ENCODE results near the gene TMEM92.
"Not testable (repeated sequence)": the region's sequence is repeated elsewhere in the genome, so short reads cannot be mapped to it uniquely, and the experiment has no call there.

Gene TMEM92

GRCh38 chr17:50262001-50262794, 12.1 kb upstream of the TMEM92 start:
- DNase-seq, result no peak

DNA sequence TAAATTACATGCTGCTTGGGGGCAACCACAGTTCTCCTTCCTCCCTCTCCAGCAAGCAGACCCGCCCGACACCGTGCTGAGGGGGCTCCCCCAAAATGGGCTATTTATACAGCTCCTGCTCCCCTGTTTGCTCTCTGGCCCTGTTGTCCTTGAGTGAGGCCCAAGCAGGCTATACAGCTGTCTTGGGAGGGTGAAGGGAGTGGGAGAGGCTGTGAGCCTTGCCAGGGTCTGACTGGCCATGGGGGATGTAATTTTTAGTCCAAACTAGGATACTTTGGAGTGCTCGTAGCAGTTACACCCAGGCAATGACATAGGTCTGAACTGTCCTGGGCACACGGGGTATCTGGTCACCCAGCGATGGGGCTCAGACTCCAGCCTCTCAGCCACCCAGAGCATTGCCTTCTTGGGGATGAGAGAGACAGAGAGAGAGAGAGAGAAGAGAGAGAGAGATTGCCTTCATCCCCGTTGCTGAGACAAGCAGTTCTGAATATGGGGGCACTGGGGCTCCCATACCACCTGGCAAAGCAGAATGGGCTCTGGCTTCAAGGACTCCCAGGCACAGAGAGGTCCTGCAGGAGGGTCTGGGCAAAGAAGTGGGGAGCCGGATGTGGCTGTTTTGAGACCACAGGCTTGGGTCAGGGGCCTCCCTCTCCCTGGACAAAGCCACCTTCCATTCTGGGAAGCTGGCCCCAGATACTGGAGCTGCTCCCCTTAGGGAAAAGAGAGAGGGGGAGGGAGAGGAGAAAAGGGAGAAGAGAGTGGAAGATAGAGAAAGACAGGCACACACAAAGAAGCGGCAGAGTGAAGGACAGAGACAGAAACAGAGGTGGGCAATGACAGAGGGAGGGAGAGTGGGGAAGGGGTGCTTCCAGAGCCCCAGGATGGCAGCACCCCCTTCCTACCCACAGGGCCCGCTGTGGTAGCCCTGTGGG, 10.7 kb upstream of the TMEM92 start:
- DNase-seq, result no peak

- DNase-seq, result peak; percentile 50
Observed at GRCh38 chr17:50264263-50265113, 9.8 kb upstream of the TMEM92 start.

DNA sequence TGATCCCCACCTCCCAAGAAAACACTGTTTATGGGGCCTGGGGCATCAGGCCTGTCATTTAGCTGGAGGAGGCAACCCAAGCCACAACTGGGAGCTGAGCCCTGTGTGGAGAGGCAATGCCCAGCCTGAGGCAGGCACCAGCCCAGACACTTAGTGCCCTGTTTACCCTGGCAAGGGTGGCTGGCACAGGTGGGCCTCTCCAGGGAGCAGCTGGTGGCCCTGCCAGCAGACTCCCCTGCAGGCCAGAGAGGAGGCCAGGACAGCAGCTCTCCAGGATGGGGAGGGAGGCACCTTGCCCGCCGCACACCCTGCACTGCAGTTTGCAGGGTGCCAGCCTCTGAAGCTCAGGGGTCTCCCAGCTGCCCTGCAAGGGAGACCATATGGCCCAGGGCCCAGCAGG, 9.1 kb upstream of the TMEM92 start:
- no peak for DNase-seq

GRCh38 chr17:50265690-50266315, 8.5 kb upstream of the TMEM92 start:
- DNase-seq, result no peak

GRCh38 chr17:50266384-50267073, 7.7 kb upstream of the TMEM92 start:
- peak; percentile 88 for DNase-seq

DNA sequence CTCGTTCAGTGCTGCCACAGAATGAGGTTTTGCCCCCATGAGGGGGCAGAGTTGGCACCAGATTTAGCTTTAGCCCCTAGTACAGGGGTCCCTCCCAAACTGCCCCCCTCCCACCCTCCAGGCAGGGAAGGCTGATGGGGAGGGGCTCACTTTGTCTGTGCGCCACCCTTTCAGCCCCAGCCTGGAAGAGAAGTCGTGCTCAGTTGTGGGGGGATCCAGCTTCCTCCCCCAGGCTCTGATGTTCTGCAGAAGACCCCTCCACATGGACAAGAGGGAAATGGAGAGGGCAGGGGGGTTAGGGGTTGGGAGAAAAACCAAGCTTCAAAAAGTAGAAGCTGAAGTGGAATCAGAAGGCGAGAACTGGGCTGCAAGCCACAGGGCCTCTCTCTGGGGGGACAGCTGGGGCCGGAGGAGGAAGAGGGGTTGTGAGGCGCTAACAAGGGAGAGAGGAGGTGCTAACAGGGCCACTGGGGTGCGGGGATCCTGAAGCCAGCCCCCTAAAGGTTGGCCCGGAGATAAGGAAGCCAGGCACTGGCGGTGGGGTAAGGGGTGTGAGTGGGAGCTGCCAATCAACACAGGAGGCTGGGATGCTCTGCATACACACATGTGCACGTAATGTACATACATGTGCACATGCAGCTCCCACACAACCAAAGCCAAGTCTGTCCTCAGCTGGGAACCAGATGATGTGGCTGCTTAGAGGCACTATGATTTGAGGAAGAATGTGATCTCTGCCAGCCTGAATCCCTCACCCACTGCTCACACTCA, 7.0 kb upstream of the TMEM92 start:
- DNase-seq, result peak; percentile 41

DNA sequence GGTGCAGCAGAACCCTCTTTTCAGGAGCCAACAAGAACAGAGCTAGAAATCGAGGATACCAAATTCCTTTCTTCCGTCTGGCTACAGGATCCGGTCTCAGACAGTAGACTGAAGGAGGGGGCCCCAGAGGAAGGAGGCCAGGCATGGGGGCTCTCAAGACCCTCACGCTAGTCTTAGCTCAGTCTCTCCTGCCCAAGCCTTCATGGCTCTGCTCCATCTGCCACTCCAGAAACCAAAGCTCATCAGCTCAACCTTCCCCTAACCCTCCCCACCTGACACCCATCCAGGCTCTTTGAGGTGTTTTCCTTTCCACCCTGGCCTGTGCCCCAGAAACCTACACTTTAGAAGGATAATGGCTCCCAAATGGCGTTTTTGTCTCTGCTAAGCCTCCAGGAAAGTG, 6.2 kb upstream of the TMEM92 start:
- no peak for DNase-seq

GRCh38 chr17:50268743-50269275, 5.5 kb upstream of the TMEM92 start:
- no peak for DNase-seq

DNA sequence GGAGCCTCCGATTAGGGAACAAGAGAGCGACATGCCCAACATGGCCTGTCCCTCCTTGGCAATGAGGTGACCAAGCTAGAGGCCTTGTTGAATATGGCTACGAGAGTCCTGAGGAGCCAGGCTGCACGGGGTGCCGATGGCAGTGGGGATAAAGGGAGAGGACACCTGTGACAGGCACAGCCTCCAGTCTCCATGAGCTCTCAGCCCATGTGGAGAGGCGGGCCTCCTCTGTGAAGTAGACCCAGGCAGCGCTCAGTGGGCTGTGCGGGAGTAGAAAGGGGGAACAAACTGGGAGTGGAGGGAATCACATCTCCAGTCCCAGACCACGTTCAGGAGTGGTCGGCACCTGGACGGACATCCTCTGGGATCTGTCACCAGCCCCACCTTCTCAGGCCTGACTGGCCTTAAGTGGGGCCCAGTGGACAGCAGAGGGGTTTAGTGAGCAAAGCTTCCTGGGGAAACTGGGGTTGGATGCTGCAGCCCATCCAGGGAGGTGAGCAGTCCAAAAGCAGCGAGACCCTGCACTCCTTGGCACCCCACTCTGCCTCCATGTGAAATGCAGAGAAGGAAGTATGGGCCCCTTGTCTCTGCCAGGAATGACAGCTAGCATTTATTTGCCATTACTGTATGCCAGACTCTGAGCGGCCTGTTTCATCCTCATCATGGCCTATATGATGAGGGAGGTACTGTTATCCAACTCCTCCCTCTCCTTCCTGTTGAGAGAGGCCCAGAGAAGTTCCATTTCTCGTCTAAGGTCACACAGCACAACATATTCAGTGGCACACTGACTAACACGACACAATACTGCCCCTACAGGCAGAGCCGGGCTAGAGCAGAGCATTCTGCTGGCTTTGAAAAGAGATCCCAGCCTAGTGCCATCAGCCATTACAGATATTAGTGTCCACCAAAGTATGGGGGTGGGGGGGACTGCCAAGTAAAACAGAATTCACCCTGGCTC, 4.5 kb upstream of the TMEM92 start:
- DNase-seq, result peak; percentile 85

- peak; percentile 87 for DNase-seq
Observed at GRCh38 chr17:50270435-50271362, 3.6 kb upstream of the TMEM92 start.

- not testable (repeated sequence) for DNase-seq
Observed at GRCh38 chr17:50271363-50271750, 2.9 kb upstream of the TMEM92 start.

GRCh38 chr17:50272246-50272645, 2.0 kb upstream of the TMEM92 start:
- DNase-seq, result no peak

DNA sequence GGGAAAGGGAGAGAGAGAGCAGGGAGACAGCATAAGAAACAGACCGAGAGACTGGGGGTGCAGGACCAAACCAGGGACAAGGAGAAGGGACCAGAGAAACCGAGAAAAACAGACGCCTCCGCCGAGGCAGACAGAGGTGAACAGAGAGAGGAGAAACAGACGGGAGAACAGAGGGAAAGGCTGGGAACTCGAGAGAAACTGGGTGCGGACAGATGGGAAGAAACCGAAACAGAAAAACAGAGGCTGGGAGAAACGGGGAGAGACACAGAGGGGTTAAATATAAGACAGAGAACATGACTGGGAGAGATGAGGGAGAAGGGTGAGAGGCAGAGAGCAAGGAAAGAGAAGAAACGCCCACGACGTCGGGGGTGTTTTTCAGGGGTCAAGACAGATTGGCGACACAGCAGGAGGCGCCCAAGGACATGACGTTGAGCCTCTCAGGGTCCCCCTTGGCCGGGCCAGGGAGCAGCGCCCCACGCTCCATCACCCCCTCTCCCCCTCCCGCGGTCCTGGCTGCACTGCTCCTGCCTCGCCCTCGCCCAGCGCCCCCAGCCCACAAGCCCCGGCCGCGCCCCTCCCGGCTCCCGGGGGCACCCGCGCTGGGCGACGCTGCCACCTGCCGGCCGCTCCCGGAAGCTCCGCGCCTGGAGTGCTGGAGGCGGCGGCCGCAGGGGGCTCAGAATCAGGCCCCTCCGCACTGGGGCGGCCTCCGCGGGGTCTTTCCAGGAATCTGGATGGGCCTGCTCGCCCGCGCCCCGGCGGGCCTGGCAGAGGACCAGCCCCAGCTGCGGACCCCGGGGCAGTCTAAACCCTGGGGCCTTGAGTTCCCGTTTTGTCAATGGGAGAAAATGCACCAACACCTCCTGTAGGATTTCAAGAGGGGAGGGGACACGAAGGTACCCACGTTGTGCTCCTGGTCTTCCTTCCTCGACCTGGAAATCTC, 1.3 kb upstream of the TMEM92 start:
- peak; percentile 58 for DNase-seq

DNA sequence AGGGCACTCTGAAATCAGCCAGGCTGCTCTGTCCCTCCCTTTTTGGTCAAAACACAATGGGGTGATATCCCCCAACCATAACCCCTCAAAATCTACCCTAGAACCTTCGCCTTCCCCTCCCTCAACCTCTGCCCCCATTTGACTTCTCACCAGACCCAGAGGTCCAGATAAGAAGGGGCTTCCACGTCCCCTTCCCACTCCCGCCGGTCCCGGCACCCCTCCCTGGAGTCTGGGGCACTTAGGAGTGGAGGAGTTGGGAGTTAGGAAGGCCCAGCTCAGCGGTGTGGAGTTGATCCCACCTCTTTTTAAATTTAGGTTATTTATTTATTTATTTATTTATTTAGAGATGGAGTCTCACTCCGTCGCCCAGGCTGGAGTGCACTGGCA, 619 bp upstream of the TMEM92 start:
- no peak for DNase-seq

DNA sequence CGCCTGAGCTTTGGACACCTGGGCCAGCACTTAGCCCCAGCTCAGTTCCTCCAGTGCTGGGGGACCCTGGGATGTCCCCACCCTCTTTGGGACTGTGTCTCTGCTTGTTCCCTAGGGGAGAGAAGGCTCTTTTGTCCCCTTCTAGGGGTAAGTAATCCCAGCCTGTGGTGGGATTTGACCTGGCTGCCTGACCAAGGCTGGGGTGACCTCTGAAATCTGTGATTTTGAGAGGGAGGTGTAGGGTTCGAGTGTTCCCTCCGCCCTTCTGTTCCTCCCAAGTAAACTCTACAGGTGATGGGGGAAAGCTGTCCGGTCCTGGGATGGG, 593 bp downstream of the TMEM92 start:
- no peak for DNase-seq

DNA sequence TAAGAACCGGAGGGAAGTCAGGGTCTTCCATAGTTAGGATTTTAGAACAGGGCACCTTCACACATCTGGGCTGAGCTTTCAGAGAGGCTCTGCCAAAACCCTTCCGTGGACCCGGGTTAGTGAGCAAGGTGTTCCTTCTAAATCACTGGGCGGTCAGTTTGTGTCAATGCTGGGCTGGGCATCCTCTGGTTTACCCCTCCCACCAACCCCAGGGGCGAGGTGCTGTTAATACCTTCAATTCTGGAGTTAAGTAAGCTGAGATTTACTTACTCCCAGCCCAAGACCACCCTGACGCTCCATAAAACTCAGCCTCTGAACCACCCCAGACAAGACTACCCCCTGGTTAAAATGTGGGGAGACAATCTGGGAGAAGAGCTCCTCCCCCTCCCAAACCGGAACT, 1.0 kb downstream of the TMEM92 start:
- DNase-seq, result no peak
